K562 (cell line): ENCODE measurements around the gene PDK1.
A peak's percentile ranks its signal among the peaks of the same experiment; 100 is the strongest.

Experiments
- CTCF ChIP-seq, 3 experiments: IDR thresholded peaks in 2 of 3; conservative IDR thresholded peaks in 1 of 3; 2 replicates each; pipeline ENCODE4 v1.5.1; 2011 to 2012; ENCODE audit warnings: low read length in 3 of 3, mild to moderate bottlenecking in 3 of 3, control low read depth in 2 of 3, improper control_type of control experiment in 1 of 3, inconsistent platforms in 1 of 3, low read depth in 1 of 3, mixed read lengths in 1 of 3, moderate library complexity in 1 of 3; ENCODE audit not compliant: insufficient read depth in 2 of 3
- DPF2 ChIP-seq: fragments of 450-650 bp; IDR thresholded peaks from 2 replicates; pipeline ENCODE4 v1.6.1; 2016
- GABPA ChIP-seq: fragments of 200-800 bp; sonication (Bioruptor generic); conservative IDR thresholded peaks from 2 replicates; pipeline ENCODE4 v1.6.1; 2016; ENCODE audit warnings: low read depth, missing genetic modification characterization, missing compliant biosample characterization
- HINFP ChIP-seq: fragments of 450-650 bp; conservative IDR thresholded peaks from 2 replicates; pipeline ENCODE4 v1.6.1; 2016; ENCODE audit warnings: missing genetic modification characterization, low read depth, mild to moderate bottlenecking, control low read depth, missing compliant biosample characterization
- KLF13 ChIP-seq: fragments of 450-650 bp; IDR thresholded peaks from 2 replicates; pipeline ENCODE4 v1.6.1; 2016; ENCODE audit warnings: missing genetic modification characterization, low read depth, mild to moderate bottlenecking, missing compliant biosample characterization, moderate library complexity, borderline replicate concordance
- MAFK ChIP-seq: IDR thresholded peaks from 2 replicates; pipeline ENCODE4 v1.6.1; 2011; ENCODE audit warnings: low read length, improper control_type of control experiment
- POLR2A ChIP-seq: fragments of 450-650 bp; conservative IDR thresholded peaks from 2 replicates; pipeline ENCODE4 v1.6.1; 2016
- SMC3 ChIP-seq: conservative IDR thresholded peaks from 2 replicates; pipeline ENCODE4 v1.6.1; 2011; ENCODE audit warnings: low read depth, low read length, improper control_type of control experiment; ENCODE audit not compliant: insufficient read depth
- SRSF9 ChIP-seq: fragments of 200-400 bp; formaldehyde crosslinking; IDR thresholded peaks from 2 replicates; pipeline ENCODE4 v1.6.1; 2017; ENCODE audit warnings: low read depth, low read length, borderline replicate concordance
- TARDBP ChIP-seq: fragments of 450-650 bp; IDR thresholded peaks from 2 replicates; pipeline ENCODE4 v1.6.1; 2016
- ZNF589 ChIP-seq: fragments of 200-800 bp; sonication (Bioruptor generic); IDR thresholded peaks from 2 replicates; pipeline ENCODE4 v1.6.1; 2016; ENCODE audit warnings: low read depth, missing genetic modification characterization, missing compliant biosample characterization
- TF ChIP-seq, protein P1 (sequence below): fragments of 450-650 bp; IDR thresholded peaks from 2 replicates; pipeline ENCODE4 v1.6.1; 2018; ENCODE audit warnings: mild to moderate bottlenecking, low read depth; ENCODE audit not compliant: partially characterized antibody
- TF ChIP-seq, protein P2 (sequence below), 2 experiments: fragments of 450-650 bp; IDR thresholded peaks; 2 replicates each; pipeline ENCODE4 v1.6.1; 2018; ENCODE audit warnings: mild to moderate bottlenecking in 2 of 2, low read depth in 1 of 2; ENCODE audit not compliant: partially characterized antibody in 2 of 2

DNA sequence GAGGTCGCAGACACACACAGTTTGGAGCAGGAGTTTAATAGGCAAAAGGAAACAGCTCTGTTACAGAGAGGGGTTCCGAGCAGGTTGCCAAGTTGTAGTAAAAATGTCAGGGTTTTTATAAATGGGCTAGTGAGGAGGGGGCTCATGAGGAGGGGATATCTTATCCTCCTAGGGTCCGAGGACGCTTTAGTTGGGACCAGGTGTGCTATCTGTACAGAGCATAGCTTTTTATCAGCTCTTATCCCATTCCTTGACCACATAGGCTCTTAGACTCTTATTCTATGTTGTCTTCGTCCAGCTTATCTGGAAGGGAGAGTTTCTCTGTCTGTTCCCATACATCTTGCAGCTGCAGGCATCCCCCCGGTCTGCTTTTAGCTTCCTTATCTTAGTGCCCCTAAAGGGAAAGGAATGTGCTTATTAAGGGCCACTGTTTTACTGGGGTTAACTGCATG is 44.7 kb downstream of the PDK1 start:
- TF ChIP-seq MAFK = no peak
- TF ChIP-seq CTCF (IDR thresholded peaks at IDR 0.05 in 2 of 3, conservative IDR thresholded peaks at IDR 0.05 in 1 of 3; ENCODE audit: insufficient read depth in 2 of 3, low read depth in 1 of 3, low read length in 3 of 3) = no peak
- no peak for TF ChIP-seq SMC3
- no peak for TF ChIP-seq KLF13 (tag)
- no peak for TF ChIP-seq SRSF9
- TF ChIP-seq, protein P1, sequence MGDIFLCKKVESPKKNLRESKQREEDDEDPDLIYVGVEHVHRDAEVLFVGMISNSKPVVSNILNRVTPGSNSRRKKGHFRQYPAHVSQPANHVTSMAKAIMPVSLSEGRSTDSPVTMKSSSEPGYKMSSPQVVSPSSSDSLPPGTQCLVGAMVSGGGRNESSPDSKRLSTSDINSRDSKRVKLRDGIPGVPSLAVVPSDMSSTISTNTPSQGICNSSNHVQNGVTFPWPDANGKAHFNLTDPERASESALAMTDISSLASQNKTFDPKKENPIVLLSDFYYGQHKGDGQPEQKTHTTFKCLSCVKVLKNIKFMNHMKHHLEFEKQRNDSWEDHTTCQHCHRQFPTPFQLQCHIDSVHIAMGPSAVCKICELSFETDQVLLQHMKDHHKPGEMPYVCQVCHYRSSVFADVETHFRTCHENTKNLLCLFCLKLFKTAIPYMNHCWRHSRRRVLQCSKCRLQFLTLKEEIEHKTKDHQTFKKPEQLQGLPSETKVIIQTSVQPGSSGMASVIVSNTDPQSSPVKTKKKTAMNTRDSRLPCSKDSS = no peak
- no peak for TF ChIP-seq GABPA (tag)
- TF ChIP-seq, protein P2, sequence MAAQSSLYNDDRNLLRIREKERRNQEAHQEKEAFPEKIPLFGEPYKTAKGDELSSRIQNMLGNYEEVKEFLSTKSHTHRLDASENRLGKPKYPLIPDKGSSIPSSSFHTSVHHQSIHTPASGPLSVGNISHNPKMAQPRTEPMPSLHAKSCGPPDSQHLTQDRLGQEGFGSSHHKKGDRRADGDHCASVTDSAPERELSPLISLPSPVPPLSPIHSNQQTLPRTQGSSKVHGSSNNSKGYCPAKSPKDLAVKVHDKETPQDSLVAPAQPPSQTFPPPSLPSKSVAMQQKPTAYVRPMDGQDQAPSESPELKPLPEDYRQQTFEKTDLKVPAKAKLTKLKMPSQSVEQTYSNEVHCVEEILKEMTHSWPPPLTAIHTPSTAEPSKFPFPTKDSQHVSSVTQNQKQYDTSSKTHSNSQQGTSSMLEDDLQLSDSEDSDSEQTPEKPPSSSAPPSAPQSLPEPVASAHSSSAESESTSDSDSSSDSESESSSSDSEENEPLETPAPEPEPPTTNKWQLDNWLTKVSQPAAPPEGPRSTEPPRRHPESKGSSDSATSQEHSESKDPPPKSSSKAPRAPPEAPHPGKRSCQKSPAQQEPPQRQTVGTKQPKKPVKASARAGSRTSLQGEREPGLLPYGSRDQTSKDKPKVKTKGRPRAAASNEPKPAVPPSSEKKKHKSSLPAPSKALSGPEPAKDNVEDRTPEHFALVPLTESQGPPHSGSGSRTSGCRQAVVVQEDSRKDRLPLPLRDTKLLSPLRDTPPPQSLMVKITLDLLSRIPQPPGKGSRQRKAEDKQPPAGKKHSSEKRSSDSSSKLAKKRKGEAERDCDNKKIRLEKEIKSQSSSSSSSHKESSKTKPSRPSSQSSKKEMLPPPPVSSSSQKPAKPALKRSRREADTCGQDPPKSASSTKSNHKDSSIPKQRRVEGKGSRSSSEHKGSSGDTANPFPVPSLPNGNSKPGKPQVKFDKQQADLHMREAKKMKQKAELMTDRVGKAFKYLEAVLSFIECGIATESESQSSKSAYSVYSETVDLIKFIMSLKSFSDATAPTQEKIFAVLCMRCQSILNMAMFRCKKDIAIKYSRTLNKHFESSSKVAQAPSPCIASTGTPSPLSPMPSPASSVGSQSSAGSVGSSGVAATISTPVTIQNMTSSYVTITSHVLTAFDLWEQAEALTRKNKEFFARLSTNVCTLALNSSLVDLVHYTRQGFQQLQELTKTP (IDR thresholded peaks at IDR 0.05; ENCODE audit: low read depth in 1 of 2, partially characterized antibody in 2 of 2) = peak in 1 of 2 experiments; percentile 58
- no peak for TF ChIP-seq POLR2A
- peak; percentile 94 for TF ChIP-seq DPF2
- no peak for TF ChIP-seq HINFP (tag)
- no peak for TF ChIP-seq TARDBP
- no peak for TF ChIP-seq ZNF589 (CRISPR knock-in tag)
